ENCODE measurements around the gene TPK1.
A peak's percentile ranks its signal among the peaks of the same experiment; 100 is the strongest.
"Not testable (repeated sequence)": the region's sequence is repeated elsewhere in the genome, so short reads cannot be mapped to it uniquely, and the experiment has no call there.

The TPK1 gene

DNA sequence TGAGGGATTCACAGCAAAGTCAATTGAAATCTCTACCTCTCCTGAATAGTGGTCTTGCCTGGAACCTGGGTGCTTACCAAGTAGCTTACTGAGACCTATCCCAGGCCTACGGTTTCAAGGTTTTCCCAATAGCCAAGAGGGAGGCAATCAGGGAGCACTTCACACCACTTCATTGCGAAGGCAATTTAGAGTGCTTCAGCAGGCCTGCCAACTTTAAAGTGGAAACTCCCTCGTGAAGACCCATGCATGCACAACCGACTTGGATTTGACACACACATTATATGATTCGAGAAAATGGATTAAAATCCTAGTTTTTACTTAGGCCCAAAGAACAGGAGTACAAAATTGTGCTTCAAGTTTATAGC, 380.8 kb downstream of the TPK1 start:
- DNase-seq, result no peak

DNA sequence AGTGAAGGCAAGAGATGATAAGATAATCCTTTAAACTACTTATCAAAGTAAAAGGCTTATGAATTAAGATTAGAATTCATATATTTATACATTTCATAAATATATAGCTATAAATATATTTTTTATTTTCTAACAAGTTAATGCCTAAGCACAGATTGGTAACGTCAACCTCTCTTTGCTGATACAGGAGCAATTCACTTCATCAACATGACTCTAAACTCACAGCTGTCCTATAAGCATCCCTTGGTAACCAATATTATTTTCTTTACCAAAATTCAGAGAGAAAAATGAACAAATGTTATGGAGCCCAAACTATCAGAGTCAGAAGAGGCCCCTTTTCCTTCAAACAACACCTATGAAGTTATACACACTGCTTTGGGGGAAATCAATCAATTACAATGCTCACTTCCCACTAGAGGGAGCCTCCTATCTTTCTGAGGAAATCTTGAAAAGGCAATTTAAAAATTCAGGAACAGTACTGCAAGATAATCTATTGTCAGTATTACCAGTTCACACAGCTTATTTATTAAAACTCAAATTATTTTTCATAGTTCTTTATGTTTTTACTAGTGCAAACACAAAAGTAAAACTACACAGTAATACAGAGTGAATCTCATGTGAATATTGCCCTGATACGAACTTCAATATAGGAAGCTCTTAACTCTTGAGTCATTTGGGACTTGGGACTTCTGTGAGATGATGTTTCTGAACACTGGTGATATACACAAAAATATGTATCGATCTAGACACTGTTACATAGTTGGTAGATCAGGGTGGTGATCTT, 381.4 kb downstream of the TPK1 start:
- no peak for DNase-seq

DNA sequence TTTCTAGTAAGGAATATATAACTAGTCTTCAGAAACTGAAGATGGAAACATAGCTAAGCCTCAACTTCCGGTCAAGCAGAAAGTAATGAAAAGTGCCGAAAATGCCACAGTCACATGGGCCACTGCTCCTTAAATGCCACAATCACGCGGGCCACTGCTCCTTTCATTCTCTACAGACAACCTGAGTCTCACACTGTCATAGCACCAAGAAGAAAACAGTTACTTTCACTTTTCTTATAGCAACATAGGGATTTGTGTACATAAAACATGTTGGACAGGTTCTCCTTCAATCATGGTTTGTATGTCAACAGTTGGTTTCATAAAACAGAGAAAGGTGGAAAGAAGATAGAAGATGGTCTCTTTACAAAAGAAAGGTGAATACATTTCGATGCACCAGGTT, 383.8 kb downstream of the TPK1 start:
- no peak for DNase-seq

DNA sequence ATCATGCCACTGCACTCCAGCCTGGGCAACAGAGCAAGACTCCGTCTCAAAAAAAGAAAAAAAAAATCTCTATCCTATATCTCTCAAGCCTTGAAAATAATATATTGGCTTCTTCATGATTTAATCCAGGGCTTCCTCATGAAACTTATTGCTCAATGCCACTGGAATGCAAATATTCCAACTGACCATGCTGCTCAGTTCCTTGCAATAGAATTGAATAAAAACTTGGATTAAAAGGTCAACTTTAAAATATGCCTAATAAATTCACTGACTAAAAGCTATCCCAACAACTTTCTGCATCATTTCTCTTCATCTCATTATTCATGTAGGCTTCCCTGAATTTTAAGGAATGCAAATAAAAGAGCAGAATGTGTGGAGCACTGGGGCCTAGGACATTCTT, 390.3 kb downstream of the TPK1 start:
- DNase-seq, result no peak

DNA sequence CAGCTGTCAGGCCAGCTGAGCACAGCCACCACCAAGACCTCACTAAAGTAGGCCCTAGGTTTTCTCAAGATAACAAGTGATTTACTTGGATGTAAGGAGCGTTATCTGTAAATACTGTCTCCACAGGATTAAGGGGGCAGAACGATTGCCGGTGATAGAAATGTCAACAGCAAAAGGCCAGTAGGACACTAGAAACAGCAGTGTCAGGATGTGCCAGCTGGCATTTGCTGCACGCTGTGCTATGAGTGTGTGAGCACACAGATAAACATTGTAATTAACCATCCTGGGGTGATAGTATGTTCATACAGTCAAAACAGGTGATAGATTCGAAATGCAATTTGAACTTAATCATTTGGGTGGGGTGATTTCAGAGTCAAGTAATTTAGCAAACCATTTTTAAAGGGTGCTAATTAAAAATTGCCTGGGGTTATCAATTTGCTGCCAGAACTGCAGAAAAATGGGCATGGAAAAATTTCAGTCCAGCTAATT, 396.1 kb downstream of the TPK1 start:
- DNase-seq, result no peak

DNA sequence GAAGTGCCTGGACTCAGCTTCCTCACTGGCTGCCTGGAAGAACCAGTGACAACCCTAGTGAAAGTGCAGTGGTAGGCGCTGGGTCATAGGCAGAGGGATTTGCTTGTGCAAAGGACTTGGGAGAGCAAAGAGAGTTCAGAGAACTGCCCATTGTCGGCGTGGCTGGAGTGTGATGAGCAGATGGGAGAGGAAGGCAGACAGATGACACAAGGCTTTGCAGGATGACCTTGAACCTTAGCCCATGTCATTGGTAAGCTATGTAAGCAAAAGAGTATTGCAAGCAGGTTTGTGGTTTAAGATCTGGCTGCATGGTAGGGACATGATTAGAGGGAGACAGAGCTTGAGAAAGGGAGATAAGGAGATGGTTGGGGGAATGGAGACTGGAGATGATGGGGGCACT, 397.1 kb downstream of the TPK1 start:
- DNase-seq, result no peak

DNA sequence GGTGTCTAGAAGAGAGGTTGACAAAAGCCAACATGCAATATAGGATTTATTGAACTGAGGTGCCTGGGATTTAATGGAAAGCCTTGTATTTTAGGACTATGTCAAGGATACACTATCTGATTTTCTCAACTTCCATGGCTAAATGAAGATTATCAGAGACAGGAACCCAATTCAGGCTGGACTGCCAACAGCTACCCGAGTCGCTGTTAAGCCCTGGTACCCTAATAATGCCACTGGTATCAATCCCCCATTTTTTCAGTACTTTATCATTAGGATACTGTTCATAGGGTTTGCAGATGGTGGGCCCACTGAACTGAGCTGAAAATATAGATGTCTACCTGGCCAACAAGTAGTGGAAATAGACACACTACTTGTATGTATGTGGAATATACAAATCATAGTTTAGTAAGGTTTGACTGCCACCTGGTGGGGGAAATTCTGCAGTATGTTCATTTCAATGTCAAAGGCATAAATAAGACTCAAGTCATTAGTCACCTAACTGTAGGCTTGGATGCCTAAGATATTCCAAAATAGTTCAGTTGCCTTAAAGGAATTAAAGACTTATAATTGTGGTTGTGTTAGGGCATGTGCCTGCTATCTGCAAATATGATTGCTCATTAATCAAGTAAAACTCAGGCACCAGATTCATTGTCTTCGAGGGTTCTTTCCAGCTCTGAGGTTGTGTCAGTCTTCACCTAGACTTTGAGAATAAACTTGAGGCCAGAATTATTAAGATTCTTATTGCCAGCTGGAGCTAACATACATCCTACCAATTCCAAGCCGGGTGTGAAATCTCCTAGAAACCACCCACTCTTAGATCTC, 398.3 kb downstream of the TPK1 start:
- peak; percentile 63 for DNase-seq

DNA sequence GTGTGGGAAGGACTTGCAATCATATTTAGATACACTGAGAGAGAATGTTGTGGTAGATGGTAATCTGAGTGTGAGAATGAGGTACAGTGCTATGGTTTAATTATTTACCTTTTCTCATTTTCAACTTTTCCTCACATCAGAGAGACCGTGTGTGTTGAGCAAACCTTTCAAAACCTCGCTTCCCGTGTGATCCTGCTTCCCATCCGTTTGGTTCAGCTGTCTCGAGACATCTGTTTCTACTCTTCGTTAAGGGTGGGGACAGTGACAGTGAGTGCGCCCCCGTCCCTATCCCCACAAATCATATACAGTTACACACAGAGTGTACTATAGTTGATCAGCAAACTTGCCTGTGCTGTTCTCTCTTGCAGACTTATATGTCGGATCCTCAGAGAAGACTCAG, 399.4 kb downstream of the TPK1 start:
- no peak for DNase-seq

DNA sequence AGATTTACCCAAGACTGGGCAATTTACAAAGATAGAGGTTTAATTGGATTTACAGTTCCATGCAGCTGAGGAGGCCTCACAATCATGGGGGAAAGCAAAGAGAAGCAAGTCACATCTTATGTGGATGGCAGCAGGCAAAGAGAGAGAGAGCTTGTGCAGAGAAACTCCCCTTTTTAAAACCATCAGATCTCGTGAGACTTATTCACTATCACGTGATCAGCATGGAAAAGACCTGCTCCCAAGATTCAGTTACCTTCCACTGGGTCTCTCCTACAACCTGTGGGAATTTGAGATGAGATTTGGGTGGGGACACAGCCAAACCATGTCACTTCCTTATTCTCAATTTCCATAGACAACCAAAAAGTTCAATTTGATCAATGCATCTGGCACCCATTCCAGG, 407.4 kb downstream of the TPK1 start:
- no peak for DNase-seq

DNA sequence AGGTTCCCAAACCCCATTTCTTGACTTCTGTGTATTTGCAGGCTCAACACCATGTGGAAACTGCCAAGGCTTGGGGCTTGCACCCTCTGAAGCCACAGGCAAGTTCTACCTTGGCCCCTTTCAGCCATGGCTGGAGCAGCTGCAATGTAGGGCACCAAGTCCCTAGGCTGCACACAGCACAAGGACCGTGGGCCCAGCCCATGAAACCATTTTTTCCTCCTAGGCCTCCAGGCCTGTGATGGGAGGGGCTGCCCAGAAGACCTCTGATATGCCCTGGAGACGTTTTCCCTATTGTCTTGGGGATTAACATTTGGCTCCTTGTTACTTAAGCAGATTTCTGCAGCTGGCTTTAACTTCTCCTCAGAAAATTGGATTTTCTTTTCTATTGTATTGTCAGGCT, 408.3 kb downstream of the TPK1 start:
- not testable (repeated sequence) for DNase-seq

DNA sequence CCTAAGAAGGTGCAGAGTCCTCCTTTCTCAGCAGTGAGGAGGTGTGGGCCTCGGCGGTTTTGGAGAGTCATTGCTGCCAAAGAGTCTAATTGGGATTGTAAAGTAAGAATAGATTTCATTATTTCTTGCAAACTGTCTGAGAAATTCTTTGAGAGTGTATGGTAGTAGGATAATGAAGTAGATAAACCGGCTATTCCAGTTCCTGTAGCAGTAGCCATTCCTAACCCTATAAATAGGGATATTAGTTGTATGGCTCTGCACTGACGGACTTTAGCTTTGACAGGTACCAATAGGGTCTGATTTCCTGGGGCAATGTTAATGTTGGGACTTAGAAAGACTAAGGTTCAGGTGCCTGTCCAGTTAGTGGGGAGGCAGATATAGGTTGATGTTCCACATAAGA, 416.9 kb downstream of the TPK1 start:
- not testable (repeated sequence) for DNase-seq

DNA sequence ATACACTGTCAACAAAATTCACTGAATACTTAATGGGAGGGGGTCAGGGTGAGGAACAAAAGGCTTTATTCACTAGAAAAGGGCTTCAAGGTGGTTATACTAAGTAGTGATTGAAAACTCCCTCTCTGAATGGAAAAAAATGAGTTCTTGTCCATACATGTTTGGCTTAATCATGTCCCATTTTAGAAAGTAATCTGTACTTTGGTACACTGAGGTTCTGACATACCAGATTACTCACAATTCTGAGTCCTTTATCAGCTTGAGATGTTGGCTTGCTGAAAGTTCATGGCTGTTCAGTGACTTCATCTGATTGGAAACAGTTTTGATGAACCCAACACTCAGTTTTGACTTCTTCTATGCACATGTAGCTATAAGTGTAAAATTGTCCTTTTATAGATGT, 419.5 kb downstream of the TPK1 start:
- no peak for DNase-seq

DNA sequence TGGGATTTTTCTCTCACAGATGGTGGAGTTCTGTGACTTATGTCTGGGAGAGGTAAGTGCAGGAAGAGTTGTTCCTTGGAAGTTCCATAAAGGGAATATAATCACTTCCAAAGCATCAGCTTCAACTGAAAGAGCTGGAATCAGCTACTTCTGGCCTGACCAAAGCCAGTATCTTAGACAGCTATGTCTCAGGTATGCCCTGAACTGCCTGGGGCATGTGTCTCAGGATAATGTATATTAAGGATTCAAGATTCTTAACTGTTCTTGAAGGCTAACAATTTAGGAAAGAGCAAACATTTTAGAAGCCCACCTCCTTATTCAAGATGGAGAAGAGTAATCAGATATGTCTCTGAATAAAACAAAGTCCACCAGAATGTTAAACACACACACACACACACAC, 420.0 kb downstream of the TPK1 start:
- DNase-seq, result no peak

DNA sequence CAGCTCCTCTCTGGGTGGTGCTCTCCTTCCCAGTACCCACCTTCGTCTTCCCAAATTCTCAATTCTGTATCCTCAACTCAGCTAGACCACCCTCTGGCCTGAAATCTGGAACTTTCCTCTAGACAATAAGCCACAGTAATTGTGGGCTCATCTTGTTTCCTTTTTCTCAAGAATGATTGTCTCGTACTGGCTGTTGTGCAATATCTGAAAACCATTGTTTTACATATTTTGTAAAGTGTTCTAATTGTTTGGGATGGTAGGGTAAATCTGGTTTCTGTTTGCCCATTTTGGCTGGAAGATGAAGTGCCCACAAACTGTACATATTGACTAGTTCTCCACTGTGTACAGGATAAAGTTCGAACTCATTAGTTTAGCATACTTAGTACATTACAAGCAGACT, 421.0 kb downstream of the TPK1 start:
- DNase-seq, result no peak

DNA sequence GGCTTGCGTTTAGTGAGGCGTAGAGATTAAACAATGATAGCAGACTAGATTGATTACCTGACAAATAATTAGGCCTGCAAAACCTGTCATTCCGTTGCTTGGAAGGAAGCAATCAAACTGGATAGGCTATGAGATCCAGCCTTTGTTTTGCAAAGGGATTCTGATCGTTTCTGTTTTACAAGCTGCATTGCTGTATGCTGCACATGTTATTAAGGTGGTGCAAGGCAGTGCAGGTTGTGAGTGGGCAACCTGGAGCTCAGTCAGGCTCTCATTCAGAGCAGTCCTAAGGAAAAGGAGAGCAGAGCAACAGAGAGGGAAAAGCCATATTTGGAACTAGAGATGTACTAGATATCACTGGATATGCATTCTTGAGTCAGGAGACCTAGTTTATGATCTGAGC, 425.4 kb downstream of the TPK1 start:
- DNase-seq, result no peak

DNA sequence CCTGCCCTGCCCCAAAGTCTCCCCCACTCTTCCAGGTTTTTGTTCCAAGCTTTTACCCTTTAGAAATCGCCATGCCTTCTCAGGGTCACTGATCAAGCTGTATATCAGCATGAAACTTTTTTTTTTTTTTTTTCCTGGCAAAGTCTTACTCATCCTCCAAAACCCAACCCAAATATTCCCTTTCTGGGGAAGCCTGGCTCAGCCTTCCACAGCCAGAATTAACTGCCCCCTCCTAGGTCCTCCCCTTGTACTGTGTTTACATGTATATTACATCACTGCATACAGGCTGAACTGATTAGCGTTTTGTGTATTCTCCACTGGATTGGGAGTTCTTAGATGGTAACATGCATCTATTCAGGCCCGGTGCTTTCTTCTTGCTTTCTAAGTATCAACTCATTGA, 427.7 kb downstream of the TPK1 start:
- no peak for DNase-seq

DNA sequence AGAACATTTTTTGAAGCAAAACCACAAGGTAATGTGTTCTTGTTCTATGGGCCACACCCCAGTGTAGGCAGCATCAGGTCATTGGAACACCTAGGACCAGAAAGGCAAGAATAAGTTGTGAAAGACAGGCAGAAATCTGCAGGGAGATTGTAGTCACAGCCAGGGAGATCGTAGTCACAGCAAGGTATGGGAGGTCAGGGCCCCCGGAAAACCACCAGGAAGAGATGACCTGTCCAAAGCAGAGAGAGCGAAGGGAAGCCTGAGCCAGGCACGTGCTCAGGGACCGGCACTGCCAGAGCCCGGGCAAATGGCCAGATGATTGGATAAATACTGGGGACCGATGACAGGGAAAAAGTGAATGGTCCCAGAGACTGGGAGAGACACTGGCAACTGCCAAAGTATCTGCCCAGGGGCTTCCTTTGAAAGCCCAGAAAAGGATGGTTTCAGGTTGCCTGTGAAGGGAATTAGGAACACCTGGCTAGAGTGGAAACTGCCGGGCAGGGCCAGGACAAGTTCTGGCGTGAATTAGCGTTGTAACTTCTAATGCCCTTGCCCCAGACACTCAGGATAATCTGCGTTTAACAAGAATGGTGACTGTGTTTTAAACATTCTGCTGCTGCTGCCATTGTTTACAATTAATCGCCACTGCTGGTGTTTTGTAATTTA, 428.5 kb downstream of the TPK1 start:
- no peak for DNase-seq

DNA sequence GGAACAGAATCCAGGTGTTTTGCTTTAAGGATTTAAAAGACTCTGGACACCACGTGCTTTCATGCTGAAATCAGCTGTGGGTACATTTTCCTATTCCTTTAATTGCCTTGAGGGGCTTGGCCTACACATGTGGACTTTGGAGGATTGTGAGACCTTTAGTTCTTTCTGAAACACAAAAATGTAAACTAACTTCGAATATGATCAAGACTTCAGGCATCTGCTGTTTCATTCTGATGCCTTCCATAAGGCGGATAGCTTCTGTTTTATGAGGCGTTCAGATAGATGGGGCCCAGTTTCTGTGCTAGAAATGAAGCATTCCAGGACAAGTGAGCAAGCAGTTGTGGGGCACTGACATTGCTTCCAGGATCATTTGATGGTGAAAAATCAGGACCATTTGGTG, 430.9 kb downstream of the TPK1 start:
- no peak for DNase-seq

DNA sequence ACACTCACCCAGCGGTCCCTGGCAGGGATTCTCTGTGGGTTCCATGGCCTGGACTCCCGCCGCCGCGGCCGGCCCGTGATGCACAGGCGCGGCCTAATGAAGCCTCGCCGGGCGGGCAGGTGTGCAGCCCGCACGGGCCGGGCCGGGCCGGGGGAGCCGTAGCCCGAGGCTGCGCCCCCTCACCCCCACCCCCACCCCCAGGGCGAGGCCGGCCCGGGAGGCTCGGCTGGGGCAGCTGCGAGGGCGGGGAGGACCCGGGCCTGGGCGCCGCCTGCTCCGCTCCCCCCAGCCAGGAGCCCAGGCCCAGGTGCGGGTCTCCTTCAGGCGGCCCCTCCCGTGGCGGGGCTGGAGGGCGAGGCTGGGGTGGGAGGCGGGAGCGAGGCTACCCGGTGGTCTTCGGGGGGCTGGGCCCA, 432.2 kb downstream of the TPK1 start, which contains the start of gene NOBOX:
NOBOX (minus strand) TSS at position 45 of the 413 bp plus-strand sequence.
- DNase-seq, result no peak

DNA sequence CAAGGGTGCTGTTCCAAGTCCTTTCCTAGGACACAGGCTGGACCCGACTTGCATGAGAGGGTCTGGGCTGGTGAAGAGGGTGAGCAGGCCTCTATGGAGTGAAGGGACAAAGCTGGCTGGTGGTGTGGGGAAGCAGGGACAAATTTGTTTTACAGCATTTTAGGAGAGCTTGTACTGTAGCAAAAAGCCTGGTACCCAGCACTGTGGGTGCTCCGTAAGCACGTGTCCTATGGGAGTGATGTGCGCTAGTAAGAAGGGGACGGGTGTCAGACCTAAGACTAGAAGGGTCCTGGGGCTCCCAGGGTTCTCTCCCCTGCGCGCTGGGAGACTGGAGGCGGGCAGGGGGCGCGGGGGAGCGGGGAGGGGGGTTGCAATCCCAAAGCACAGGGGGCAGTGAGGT, 432.8 kb downstream of the TPK1 start:
- no peak for DNase-seq
